Ramos (cell line): ENCODE results near the gene PLEKHA1.

Source experiments
- in situ Hi-C: fragments of 300-500 bp; cut with MboI; formaldehyde crosslinking; loops from one replicate; pipeline ENCODE4 v1.14.3; 2022; ENCODE audit warnings: low sequenced_read_pairs; ENCODE audit not compliant: unreplicated experiment

The PLEKHA1 gene

GRCh38 chr10:122346326-122346950 is 28.1 kb upstream of the PLEKHA1 start:
- in situ Hi-C loops, result no loop called here

GRCh38 chr10:122347170-122347841 is 27.2 kb upstream of the PLEKHA1 start:
- in situ Hi-C loops, result no loop called here

DNA sequence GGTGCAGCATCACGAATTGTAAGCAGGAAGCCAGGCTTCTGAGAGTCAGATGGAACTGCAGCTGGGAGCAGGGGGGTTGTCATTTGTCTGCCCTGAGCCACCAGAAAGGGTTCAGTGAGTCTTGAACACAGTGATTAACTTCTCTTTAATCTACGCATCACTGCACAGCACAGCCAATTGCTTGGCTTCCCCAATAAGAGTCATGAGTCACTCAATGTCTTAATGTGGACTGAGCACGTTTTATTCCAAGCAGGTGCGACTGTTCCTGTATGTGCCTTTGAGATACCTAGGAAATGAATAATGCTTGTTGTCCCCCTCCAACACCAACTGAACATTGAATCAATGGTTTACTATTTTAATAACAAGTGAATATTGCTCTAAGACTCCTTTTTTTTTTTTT is 26.0 kb upstream of the PLEKHA1 start:
- in situ Hi-C loops, result no loop called here

GRCh38 chr10:122348935-122349361 is 25.6 kb upstream of the PLEKHA1 start:
- in situ Hi-C loops, result no loop called here

DNA sequence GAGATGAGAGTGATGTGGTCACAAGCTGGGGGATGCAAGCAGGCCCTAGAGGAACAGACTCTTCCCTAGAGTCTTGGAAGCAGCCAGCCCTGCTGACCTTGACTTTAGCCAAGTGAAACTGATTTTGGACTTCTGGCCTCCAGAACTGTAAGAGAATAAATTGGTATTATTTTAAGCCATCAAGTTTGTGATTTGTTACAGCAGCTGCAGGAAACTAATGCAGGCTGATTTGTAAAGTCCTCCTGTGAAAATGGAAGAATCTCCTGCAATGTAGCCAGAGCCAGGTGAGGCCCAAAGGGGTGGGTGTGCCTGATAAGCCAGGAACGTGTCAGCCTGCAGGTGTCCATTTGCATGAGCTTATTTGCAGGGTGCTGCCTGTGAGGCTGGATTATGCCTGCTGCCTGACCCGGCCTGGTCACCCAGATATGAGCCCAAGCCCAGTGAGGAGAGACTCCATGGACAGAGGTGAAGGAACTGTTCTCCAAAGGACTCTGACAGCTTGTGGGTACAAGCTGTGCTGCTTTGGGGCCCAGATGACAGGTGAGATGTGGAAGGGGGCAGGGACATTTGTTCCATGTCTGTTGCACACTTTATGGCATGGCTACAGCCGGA is 24.6 kb upstream of the PLEKHA1 start:
- in situ Hi-C loops, result no loop called here

- in situ Hi-C loops, result no loop called here
Observed at GRCh38 chr10:122350893-122351292, 23.6 kb upstream of the PLEKHA1 start.

DNA sequence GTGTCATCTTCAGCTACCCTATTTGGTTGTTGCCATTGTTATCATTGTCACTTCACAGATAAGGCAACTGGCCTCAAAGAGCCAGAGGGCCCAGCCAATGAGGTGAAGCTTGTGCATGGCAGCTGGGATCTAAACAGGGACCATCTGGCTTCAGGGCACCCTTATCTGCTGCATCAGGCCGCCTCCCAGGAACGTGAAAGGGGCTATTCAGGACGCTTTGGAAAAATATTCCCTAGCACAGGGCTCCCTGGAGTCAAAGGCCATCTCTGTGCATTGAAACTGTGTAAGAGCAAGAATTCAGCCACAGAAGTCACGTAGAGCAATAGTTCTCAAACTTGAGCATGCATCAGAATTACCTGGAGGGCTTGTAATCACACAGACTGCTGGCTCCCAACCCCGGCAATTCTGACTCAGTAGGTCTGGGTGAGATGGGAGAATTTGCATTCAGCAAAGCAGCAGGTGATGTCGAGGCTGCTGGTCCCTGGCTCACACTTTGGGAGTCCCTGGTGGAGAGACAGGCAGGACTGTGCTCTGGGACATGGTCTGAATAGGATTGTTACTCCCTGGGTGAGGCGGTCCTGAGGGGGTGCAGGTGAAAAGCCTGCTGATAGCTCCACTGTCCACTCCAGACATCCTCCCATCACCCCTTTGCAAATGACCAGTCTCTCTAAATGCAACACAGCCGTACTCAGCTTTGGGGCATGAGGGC is 21.5 kb upstream of the PLEKHA1 start:
- in situ Hi-C loops, result no loop called here

DNA sequence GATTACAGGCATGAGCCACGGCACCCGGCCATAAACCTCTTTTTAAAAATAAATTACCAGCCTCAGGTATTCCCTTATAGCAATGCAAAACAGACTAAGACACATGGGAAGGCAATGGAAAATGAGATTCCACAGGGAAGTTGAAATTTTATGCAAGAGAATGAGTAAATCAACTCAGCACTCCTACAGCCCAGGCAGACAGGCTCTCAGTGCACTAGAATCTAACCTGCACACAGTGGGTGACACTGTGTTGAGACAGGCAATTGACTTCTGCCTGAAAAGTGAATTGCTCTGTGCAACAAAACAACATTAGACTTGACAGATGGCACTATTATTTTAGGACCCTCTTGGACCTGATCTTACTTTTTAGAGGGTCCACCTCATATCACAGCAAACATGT is 20.1 kb upstream of the PLEKHA1 start:
- in situ Hi-C loops, result no loop called here

DNA sequence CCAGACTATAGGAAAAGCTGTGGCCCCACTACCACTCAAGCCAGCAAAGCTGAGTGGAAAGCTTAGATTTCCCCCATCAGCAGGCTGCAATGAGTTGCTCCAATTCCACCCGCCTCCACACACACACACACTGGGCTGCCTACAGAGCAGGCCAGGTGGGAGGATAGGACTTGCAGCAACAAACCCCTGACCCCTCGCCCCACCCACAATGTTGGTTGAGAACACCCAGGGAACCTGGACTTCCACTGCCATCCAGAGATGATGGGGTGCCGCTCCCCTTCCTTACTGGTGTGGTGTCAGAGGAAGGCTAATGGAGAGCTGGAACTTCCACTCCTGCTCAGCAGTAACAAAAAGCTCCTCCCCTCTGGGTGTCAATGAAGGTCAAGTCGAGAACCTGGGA is 16.8 kb upstream of the PLEKHA1 start:
- in situ Hi-C loops, result no loop called here

GRCh38 chr10:122359621-122360020 is 14.9 kb upstream of the PLEKHA1 start:
- in situ Hi-C loops, result no loop called here

- in situ Hi-C loops, result no loop called here
Observed at GRCh38 chr10:122361046-122361445, 13.5 kb upstream of the PLEKHA1 start.

DNA sequence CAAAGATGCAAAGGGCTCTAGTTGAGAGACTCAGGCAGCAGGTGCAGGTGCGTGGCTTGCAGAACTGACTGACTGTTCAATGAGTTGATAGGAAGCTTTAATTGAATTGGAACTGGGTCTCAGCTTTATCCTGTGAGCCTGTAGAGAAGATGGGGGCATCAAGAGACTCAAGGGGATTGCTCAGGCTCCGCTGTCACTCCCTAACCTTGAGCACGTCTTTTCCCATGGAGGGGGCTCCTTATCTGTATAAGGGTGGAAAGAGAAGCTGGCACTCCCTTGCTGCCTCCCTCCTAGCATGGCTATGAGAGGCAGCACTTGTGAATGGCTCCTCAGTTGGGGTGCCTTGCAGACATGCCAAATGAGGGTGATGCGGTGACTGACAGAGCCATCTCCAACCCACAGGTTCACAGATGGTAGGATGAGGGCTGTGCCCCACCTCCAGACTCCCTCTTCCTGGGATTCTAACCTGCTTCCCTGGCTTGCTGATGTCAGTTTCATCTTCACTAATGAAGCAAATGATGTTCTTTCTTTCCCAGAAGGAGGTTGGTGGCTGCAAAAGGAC is 12.4 kb upstream of the PLEKHA1 start:
- in situ Hi-C loops, result no loop called here

GRCh38 chr10:122362621-122363020 is 11.9 kb upstream of the PLEKHA1 start:
- in situ Hi-C loops, result no loop called here

- in situ Hi-C loops, result no loop called here
Observed at GRCh38 chr10:122363311-122363710, 11.2 kb upstream of the PLEKHA1 start.

DNA sequence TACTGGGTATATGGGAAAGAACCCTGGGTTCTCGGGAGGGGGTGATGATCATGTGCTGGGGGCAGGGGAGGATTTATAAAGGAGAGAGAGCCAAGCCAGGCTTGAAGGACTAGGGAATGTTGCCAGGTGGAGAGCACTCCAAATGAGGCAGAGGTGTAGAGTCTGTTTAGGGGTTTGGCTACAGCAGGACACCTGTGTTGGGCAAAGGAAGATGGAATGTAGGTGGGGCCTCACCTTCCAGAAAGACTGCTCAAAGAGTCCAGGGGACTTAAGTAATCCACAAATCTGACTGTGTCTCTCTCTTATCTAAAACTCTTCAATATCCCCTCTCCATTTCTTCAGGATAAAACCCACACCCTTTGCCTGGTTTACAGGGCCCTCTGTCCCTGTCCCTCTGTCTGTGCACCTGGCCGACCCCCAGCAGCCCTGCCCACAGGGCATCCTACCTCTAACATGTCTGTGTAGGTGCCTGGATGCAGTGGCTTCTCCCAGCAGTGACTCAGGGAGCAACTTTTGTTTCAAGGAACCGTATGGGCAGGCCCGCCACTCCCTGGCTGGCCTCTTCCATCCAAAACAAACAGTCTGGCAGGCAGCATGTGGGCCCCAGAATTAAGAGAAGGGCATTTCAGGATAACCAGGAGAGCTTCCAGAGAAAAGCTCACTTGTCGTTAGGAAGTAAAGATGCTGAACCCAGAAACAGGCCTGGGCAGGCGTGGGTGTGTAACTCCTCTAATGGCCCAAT is 10.6 kb upstream of the PLEKHA1 start:
- in situ Hi-C loops, result no loop called here

DNA sequence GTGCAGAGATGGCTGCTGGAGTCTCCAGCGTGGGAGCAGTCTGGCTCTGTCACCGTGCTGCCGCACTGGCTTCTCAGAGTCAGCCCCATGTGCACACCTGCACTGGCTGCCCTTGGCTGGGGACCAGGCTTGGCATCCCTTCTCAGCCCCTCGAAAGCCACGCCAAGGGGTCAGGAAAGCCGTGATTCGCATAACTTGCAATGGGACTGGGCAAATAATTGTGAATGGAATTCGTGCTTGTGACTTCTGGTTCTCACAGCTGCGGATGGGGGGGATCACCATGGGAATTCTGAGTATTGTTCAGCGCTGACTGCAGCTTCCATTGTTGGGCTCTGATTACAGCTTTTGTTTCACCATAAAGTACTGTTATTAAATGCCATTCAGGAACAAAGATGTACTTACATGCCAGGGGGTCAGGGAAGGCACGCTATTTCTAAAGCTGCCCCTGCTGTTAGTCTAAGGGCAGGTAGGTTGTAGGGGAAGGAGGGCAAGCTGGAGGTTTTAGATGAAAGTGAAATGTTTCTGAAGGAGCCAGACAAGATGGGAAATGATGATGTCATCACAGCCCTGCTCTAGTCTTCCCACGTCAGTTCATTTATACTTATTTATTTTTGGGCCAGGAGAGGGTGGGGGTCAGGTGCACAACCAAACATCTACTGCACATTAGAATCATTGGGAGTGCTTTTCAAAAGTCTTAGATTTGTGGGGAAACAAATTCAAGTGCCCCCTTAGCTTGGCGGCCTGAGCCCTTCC is 5.8 kb upstream of the PLEKHA1 start:
- in situ Hi-C loops, result no loop called here

GRCh38 chr10:122373108-122373507 is 1.4 kb upstream of the PLEKHA1 start:
- in situ Hi-C loops, result no loop called here

DNA sequence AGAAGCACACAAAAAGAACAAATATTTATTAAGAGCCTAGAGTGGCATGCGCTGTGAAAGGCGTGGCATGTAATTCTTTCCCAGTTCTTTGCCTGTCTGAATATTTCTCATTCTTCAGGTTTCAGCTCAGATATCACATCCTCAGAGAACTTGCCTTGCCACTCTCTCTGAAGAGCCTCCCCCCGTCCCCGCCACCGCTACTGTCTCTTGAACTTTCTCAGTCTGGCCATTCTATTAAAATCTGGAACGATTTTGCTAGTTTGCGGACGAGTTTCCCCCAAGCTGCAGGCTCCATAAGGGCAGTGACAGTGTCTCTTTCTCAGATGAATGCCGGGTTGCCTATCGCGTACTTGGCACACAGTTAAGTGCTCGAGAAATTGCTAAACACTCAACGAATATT is 787 bp upstream of the PLEKHA1 start:
- in situ Hi-C loops, result no loop called here

GRCh38 chr10:122374859-122375678 is 561 bp downstream of the PLEKHA1 start:
- in situ Hi-C loops, result no loop called here
